Thoracic aorta (tissue), 2 donors: ENCODE results near the gene CDK6. TPM values are rescaled to one million over a fixed set of nuclear protein-coding genes. Genes with fewer than 3 reads are reported as not detected.

Experiments used
- ATAC-seq: fragments of 150-250 bp; one replicate; pipeline ENCODE4 v1.8.0; 2017; ENCODE audit warnings: low read depth; ENCODE audit not compliant: insufficient number of reproducible peaks, low FRiP score
- DNase-seq: peaks from one replicate; pipeline ENCODE4 v3.0.0-alpha.2; 2020; ENCODE audit warnings: low spot score
- H3K27ac ChIP-seq, 2 donors: fragments of 200-600 bp; sonication (generic); 1 replicate in 1 of 2; 2 replicates in 1 of 2; pipeline ENCODE4 v1.5.1; 2016; ENCODE audit warnings: mild to moderate bottlenecking in 2 of 2, moderate library complexity in 2 of 2
- H3K27me3 ChIP-seq: fragments of 200-600 bp; sonication (generic); replicated peaks from 2 replicates; pipeline ENCODE4 v1.6.0; 2016; ENCODE audit warnings: mild to moderate bottlenecking; ENCODE audit not compliant: insufficient read depth
- H3K36me3 ChIP-seq: fragments of 200-600 bp; sonication (generic); one replicate; pipeline ENCODE4 v1.5.1; 2016
- H3K4me1 ChIP-seq, 2 donors: fragments of 200-600 bp; sonication (generic); 1 replicate in 1 of 2; 2 replicates in 1 of 2; pipeline versions ENCODE4 v1.5.1 to v1.6.0; 2016; ENCODE audit warnings: low read depth in 2 of 2, mild to moderate bottlenecking in 1 of 2; ENCODE audit not compliant: control insufficient read depth in 1 of 2
- H3K4me3 ChIP-seq: fragments of 200-600 bp; sonication (generic); 2 replicates; pipeline ENCODE4 v1.5.1; 2016; ENCODE audit warnings: mild to moderate bottlenecking
- H3K9me3 ChIP-seq: fragments of 200-600 bp; sonication (generic); 2 replicates; pipeline ENCODE4 v1.5.1; 2016
- total RNA-seq, 2 donors: library from RNA; depleted of rRNA; stranded (reverse); fragments of >200 nt; gene quantifications; one replicate each; pipeline versions ENCODE4 v1.1.0 to v1.2.3, GENCODE V29; 2016
- TF ChIP-seq, protein P1 (sequence below): fragments of 200-600 bp; sonication (generic); IDR thresholded peaks from one replicate; pipeline ENCODE4 v1.5.1; 2019; ENCODE audit warnings: antibody characterized with exemption

CDK6 gene
- total RNA-seq, 2 donors from 2014 or later = 25.5 to 31.8 TPM

DNA sequence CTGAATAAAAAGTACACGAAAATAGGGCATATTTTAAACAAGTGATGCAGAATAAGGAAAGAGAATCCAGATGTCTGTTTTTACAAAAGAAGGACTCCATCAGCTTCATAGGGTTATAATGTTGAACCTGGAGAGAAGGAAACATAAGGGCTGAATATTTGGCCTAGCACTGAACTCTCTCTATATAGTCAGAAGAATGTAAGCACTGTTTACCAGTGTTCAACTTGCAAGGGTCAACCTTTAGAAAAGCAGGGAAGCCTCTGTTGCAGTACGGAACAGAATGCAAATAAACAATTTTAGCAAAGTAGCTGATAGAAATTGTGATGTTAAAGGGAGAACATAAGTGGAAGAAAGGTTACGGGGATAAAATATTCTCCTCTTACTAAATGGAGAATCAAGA is 16.2 kb downstream of the CDK6 start:
- no peak overlapping the region for H3K4me3 ChIP-seq
- DNase-seq = no peak
- H3K27ac ChIP-seq = no peak overlapping the region
- no peak for ATAC-seq
- peaks cover 15 to 16% of the 10 kb centered on the region in 2 donors for H3K4me1 ChIP-seq
- H3K36me3 ChIP-seq = no peaks in the 10 kb centered on the region
- TF ChIP-seq, protein P1, sequence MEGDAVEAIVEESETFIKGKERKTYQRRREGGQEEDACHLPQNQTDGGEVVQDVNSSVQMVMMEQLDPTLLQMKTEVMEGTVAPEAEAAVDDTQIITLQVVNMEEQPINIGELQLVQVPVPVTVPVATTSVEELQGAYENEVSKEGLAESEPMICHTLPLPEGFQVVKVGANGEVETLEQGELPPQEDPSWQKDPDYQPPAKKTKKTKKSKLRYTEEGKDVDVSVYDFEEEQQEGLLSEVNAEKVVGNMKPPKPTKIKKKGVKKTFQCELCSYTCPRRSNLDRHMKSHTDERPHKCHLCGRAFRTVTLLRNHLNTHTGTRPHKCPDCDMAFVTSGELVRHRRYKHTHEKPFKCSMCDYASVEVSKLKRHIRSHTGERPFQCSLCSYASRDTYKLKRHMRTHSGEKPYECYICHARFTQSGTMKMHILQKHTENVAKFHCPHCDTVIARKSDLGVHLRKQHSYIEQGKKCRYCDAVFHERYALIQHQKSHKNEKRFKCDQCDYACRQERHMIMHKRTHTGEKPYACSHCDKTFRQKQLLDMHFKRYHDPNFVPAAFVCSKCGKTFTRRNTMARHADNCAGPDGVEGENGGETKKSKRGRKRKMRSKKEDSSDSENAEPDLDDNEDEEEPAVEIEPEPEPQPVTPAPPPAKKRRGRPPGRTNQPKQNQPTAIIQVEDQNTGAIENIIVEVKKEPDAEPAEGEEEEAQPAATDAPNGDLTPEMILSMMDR = no peak
- H3K9me3 ChIP-seq = no peaks in the 10 kb centered on the region
- H3K27me3 ChIP-seq = no peaks in the 10 kb centered on the region

DNA sequence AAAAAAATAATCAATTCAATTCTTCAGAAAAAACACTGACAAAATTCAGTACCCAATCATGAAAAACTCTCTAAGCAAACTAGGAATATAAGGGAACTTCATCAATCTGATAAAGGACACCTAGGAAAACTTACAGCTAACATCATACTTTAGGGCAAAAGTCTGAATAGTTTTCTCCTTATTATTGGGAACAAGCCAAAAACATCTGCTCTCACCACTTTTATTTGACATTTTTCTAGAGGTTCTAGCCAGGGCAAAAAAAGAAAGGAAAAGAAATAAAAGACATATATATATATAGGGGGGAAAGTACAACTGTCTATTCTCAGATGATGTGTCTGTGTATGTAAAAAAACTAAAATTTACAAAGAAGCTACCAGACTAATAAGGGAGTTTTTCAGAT is 19.0 kb downstream of the CDK6 start:
- ATAC-seq = no peak
- Histone ChIP-seq H3K4me1 (peaks cover 0 to 4% of the 10 kb centered on the region in 2 donors), H3K27me3 (no peaks in the 10 kb centered on the region), H3K4me3 (no peak overlapping the region), H3K27ac (no peak overlapping the region), H3K36me3 (no peaks in the 10 kb centered on the region), H3K9me3 (no peaks in the 10 kb centered on the region)
- no peak for DNase-seq
- TF ChIP-seq, protein P1 = no peak

DNA sequence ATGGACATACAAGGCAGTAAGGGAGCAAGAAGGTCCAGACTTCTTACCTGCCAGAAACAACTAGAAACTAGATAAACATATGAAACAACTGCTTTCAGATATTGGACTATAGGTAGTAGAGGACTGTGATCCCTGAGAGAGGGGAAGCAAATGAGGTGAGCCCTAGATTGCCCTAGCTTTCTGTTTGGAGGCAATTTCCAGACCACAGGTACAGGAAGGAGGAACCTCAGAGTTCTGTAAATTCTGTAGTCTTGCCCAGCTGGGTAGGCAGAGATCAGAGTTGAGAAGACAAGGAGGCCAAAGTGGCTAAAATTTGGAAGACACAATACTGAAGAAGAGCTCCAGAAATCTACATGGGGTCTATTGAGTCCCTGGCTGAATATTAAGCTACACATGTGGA is 21.0 kb downstream of the CDK6 start:
- Histone ChIP-seq H3K4me3 (no peak overlapping the region), H3K27ac (no peak overlapping the region), H3K36me3 (no peaks in the 10 kb centered on the region), H3K27me3 (no peaks in the 10 kb centered on the region), H3K4me1 (peaks cover 0 to 4% of the 10 kb centered on the region in 2 donors), H3K9me3 (no peaks in the 10 kb centered on the region)
- ATAC-seq (no peak), DNase-seq (no peak)
- TF ChIP-seq, protein P1 = no peak

DNA sequence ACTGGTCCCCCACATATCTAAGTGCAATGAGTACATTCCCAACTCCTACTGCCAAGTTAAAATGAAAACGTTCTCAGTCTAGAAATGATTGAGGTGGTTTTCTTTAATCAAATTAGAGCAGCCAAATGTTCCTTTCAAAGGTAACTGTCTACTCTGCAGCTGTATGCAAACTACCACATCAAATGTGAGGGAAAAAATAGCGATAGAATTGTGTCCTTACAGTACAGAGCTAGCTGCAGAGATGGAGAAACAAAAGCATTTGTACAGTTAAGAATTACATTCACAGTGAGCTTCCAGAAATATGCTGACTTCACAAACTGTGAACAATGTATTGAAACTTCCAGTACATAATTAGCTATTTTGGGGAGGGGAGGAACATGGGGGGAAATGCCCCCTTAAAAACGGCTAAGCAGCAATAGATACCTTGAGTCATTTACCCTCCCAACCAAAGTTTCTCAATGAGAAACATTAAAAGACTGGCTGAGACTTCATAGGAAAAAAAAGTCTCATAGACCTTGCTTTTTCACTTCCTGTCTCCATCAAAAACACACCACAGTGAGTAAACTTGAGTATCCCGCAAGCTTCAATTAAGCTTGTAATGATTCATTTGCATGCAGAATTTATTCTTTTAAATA is 22.9 kb downstream of the CDK6 start:
- DNase-seq (no peak), ATAC-seq (no peak)
- H3K9me3 ChIP-seq = no peaks in the 10 kb centered on the region
- TF ChIP-seq, protein P1 = no peak
- H3K27me3 ChIP-seq = no peaks in the 10 kb centered on the region
- no peaks in the 10 kb centered on the region for H3K36me3 ChIP-seq
- peaks cover 10 to 17% of the 10 kb centered on the region in 2 donors for H3K4me1 ChIP-seq
- no peak overlapping the region for H3K27ac ChIP-seq
- no peak overlapping the region for H3K4me3 ChIP-seq

DNA sequence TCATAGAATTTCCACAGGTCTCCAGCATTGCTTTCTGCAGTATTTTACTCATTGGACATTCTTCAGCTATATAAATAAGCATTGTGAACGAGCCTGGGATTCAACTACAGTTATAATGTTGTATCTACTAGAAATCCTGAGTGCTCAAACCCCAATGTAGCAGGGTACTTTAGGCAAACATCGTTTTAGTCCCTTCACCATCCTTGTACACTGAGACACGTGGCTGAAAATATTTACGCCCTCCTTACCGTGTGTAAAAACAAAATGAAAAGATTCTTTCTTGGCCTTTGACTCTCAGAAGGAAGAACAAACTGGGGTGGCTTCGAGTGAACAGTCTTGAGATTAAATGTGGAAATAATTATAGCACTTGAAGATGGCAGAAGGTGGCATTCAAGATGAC is 25.2 kb downstream of the CDK6 start:
- Histone ChIP-seq H3K4me1 (peaks cover 15 to 18% of the 10 kb centered on the region in 2 donors), H3K4me3 (no peak overlapping the region), H3K27ac (no peak overlapping the region), H3K9me3 (no peaks in the 10 kb centered on the region), H3K27me3 (no peaks in the 10 kb centered on the region), H3K36me3 (no peaks in the 10 kb centered on the region)
- TF ChIP-seq, protein P1 = no peak
- no peak for DNase-seq
- no peak for ATAC-seq
